Naive thymus-derived CD8-positive, alpha-beta T cell (primary cell): ENCODE results near the gene FRY. TPM values are rescaled to one million over a fixed set of nuclear protein-coding genes. Genes with fewer than 3 reads are reported as not detected.
A peak's percentile ranks its signal among the peaks of the same experiment; 100 is the strongest.

ENCODE experiments used
- ATAC-seq, 2 donors: fragments of 150-1000 bp; cut with Tn5 transposase in 1 of 2; sonication (Bioruptor Pico), chemical (Tn5 transposase) in 1 of 2; 1 replicate in 1 of 2; 2 replicates in 1 of 2; pipeline ENCODE4 v1.10.0; 2021; ENCODE audit warnings: mild to moderate bottlenecking in 2 of 2, moderate library complexity in 2 of 2
- POLR2A ChIA-PET: fragments of 350-600 bp; sonication (Branson Sonifier 250); formaldehyde crosslinking; loops from one replicate; lab custom pipeline; 2021; ENCODE audit warnings: antibody characterized with exemption; lab: Charles Lee
- DNase-seq, 10 donors: peaks; one replicate each; pipeline versions ENCODE4 v3.0.0 to v3.0.0-alpha.2; 2020 to 2022
- H3K27ac Mint-ChIP-seq, 10 donors: one replicate each; pipeline ENCODE4 v1.8.0; 2020 to 2022; ENCODE audit warnings: mild to moderate bottlenecking in 10 of 10, mixed read lengths in 10 of 10, moderate library complexity in 4 of 10, inconsistent platforms in 1 of 10
- H3K27me3 Mint-ChIP-seq, 5 donors: one replicate each; pipeline ENCODE4 v1.8.0; 2021 to 2022; ENCODE audit warnings: mixed read lengths in 5 of 5
- H3K36me3 Mint-ChIP-seq, 3 donors: one replicate each; pipeline ENCODE4 v1.8.0; 2020 to 2022; ENCODE audit warnings: mixed read lengths in 3 of 3, mild to moderate bottlenecking in 2 of 3, inconsistent platforms in 1 of 3
- H3K4me1 Mint-ChIP-seq, 4 donors: one replicate each; pipeline ENCODE4 v1.8.0; 2021 to 2022; ENCODE audit warnings: mixed read lengths in 4 of 4
- H3K4me3 Mint-ChIP-seq, 10 donors: one replicate each; pipeline ENCODE4 v1.8.0; 2020 to 2022; ENCODE audit warnings: mild to moderate bottlenecking in 10 of 10, mixed read lengths in 10 of 10, moderate library complexity in 6 of 10, inconsistent platforms in 1 of 10
- H3K9me3 Mint-ChIP-seq, 9 donors: one replicate each; pipeline ENCODE4 v1.8.0; 2020 to 2022; ENCODE audit warnings: mixed read lengths in 9 of 9, mild to moderate bottlenecking in 3 of 9, inconsistent platforms in 1 of 9, moderate library complexity in 1 of 9
- polyA plus RNA-seq, 3 donors: library from polyadenylated mRNA; unstranded; fragments of 300-500 nt; fragmentation: Illumina TruSeq; gene quantifications; one replicate each; pipeline ENCODE4 v1.2.3, GENCODE V29; 2021
- total RNA-seq, 8 experiments: library from RNA in 2 of 8; stranded (reverse) in 2 of 8; gene quantifications; one replicate each; pipeline ENCODE4 v1.2.3 and lab custom pipeline; 2021 to 2026

Gene FRY
- total and polyA plus RNA-seq, 5 experiments from 2014 or later = 0.08 to 1.4 (median 0.40) TPM

- peaks cover 0 to 1% (median 0%) of the 10 kb centered on the region in 5 donors for H3K27me3 Mint-ChIP-seq
- ATAC-seq = no peak
- H3K36me3 Mint-ChIP-seq = no peaks in the 10 kb centered on the region
- no peaks in the 10 kb centered on the region for H3K9me3 Mint-ChIP-seq
- no peak overlapping the region for H3K27ac Mint-ChIP-seq
- no peak overlapping the region for H3K4me3 Mint-ChIP-seq
- no peaks in the 10 kb centered on the region for H3K4me1 Mint-ChIP-seq
- POLR2A ChIA-PET = no interaction called here
- DNase-seq = no peak
Measured at GRCh38 chr13:32150239-32150638, 118.7 kb downstream of the FRY start.

- Mint-ChIP-seq H3K27ac (no peak overlapping the region), H3K4me3 (no peak overlapping the region), H3K36me3 (no peaks in the 10 kb centered on the region), H3K4me1 (no peaks in the 10 kb centered on the region), H3K9me3 (no peaks in the 10 kb centered on the region), H3K27me3 (peaks cover 0 to 1% (median 0%) of the 10 kb centered on the region in 5 donors)
- ATAC-seq = no peak
- POLR2A ChIA-PET = no interaction called here
- no peak for DNase-seq
Measured at GRCh38 chr13:32150794-32151193, 119.2 kb downstream of the FRY start.

GRCh38 chr13:32151240-32151639 is 119.7 kb downstream of the FRY start:
- Mint-ChIP-seq H3K4me3 (no peak overlapping the region), H3K4me1 (no peaks in the 10 kb centered on the region), H3K9me3 (no peaks in the 10 kb centered on the region), H3K36me3 (no peaks in the 10 kb centered on the region), H3K27me3 (peaks cover 0 to 1% (median 0%) of the 10 kb centered on the region in 5 donors), H3K27ac (no peak overlapping the region)
- no peak for DNase-seq
- no peak for ATAC-seq
- POLR2A ChIA-PET = no interaction called here

GRCh38 chr13:32153056-32153455 is 121.5 kb downstream of the FRY start:
- DNase-seq (no peak), ATAC-seq (no peak)
- Mint-ChIP-seq H3K27ac (no peak overlapping the region), H3K4me3 (no peak overlapping the region), H3K27me3 (peaks cover 0 to 1% (median 0%) of the 10 kb centered on the region in 5 donors), H3K9me3 (no peaks in the 10 kb centered on the region), H3K4me1 (no peaks in the 10 kb centered on the region), H3K36me3 (no peaks in the 10 kb centered on the region)
- POLR2A ChIA-PET = no interaction called here

GRCh38 chr13:32159137-32159869 is 127.7 kb downstream of the FRY start:
- peaks cover 0 to 1% (median 0%) of the 10 kb centered on the region in 5 donors for H3K27me3 Mint-ChIP-seq
- no peaks in the 10 kb centered on the region for H3K36me3 Mint-ChIP-seq
- POLR2A ChIA-PET = no interaction called here
- no peak for DNase-seq
- no peaks in the 10 kb centered on the region for H3K9me3 Mint-ChIP-seq
- no peak overlapping the region for H3K27ac Mint-ChIP-seq
- H3K4me3 Mint-ChIP-seq = no peak overlapping the region
- H3K4me1 Mint-ChIP-seq = no peaks in the 10 kb centered on the region
- no peak for ATAC-seq

- Mint-ChIP-seq H3K4me3 (no peak overlapping the region), H3K4me1 (no peaks in the 10 kb centered on the region), H3K27me3 (no peaks in the 10 kb centered on the region), H3K27ac (peak overlapping the region in 1 of 10 donors; percentile 47), H3K36me3 (no peaks in the 10 kb centered on the region), H3K9me3 (no peaks in the 10 kb centered on the region)
- POLR2A ChIA-PET = no interaction called here
- no peak for DNase-seq
- no peak for ATAC-seq
Measured at GRCh38 chr13:32162395-32163005, 130.9 kb downstream of the FRY start.

- H3K27me3 Mint-ChIP-seq = no peaks in the 10 kb centered on the region
Measured at GRCh38 chr13:32164622-32165268, 133.2 kb downstream of the FRY start.

GRCh38 chr13:32165796-32166195 is 134.2 kb downstream of the FRY start:
- H3K27ac Mint-ChIP-seq = peak overlapping the region in 1 of 10 donors; percentile 66
- no peaks in the 10 kb centered on the region for H3K27me3 Mint-ChIP-seq
- no peak overlapping the region for H3K4me3 Mint-ChIP-seq
- DNase-seq (no peak), ATAC-seq (no peak)
- no peaks in the 10 kb centered on the region for H3K4me1 Mint-ChIP-seq
- POLR2A ChIA-PET = no interaction called here
- H3K9me3 Mint-ChIP-seq = no peaks in the 10 kb centered on the region
- no peaks in the 10 kb centered on the region for H3K36me3 Mint-ChIP-seq

More at GRCh38 chr13:32164622-32165268, 133.2 kb downstream of the FRY start:
- Mint-ChIP-seq H3K36me3 (no peaks in the 10 kb centered on the region), H3K9me3 (no peaks in the 10 kb centered on the region), H3K27ac (no peak overlapping the region), H3K4me1 (no peaks in the 10 kb centered on the region), H3K4me3 (no peak overlapping the region)
- ATAC-seq (peak; percentile 45 to 58), DNase-seq (peak in 4 of 10 donors; percentile 1 to 11 (median 6))
- POLR2A ChIA-PET = no interaction called here

- H3K4me1 Mint-ChIP-seq = peaks cover 0 to 3% (median 0%) of the 10 kb centered on the region in 4 donors
- H3K4me3 Mint-ChIP-seq = no peak overlapping the region
- H3K36me3 Mint-ChIP-seq = no peaks in the 10 kb centered on the region
- POLR2A ChIA-PET = no interaction called here
- H3K9me3 Mint-ChIP-seq = no peaks in the 10 kb centered on the region
- no peak overlapping the region for H3K27ac Mint-ChIP-seq
- H3K27me3 Mint-ChIP-seq = peaks cover 0 to 9% (median 0%) of the 10 kb centered on the region in 5 donors
- ATAC-seq (no peak), DNase-seq (no peak)
Measured at GRCh38 chr13:32168131-32168530, 136.6 kb downstream of the FRY start.

- Mint-ChIP-seq H3K27ac (no peak overlapping the region), H3K27me3 (peaks cover 0 to 9% (median 0%) of the 10 kb centered on the region in 5 donors), H3K36me3 (no peaks in the 10 kb centered on the region), H3K4me3 (no peak overlapping the region), H3K4me1 (peaks cover 0 to 3% (median 0%) of the 10 kb centered on the region in 4 donors), H3K9me3 (no peaks in the 10 kb centered on the region)
- POLR2A ChIA-PET = no interaction called here
- DNase-seq (no peak), ATAC-seq (no peak)
Measured at GRCh38 chr13:32170841-32171240, 139.3 kb downstream of the FRY start.

GRCh38 chr13:32173881-32174280 is 142.3 kb downstream of the FRY start:
- Mint-ChIP-seq H3K27me3 (peaks cover 0 to 9% (median 0%) of the 10 kb centered on the region in 5 donors), H3K4me1 (peaks cover 0 to 3% (median 0%) of the 10 kb centered on the region in 4 donors), H3K36me3 (no peaks in the 10 kb centered on the region), H3K4me3 (no peak overlapping the region), H3K9me3 (no peaks in the 10 kb centered on the region), H3K27ac (no peak overlapping the region)
- DNase-seq (no peak), ATAC-seq (no peak)
- POLR2A ChIA-PET = no interaction called here

GRCh38 chr13:32174366-32174765 is 142.8 kb downstream of the FRY start:
- POLR2A ChIA-PET = no interaction called here
- Mint-ChIP-seq H3K4me3 (no peak overlapping the region), H3K9me3 (no peaks in the 10 kb centered on the region), H3K27ac (no peak overlapping the region), H3K27me3 (peaks cover 0 to 9% (median 0%) of the 10 kb centered on the region in 5 donors), H3K36me3 (no peaks in the 10 kb centered on the region), H3K4me1 (peaks cover 0 to 3% (median 0%) of the 10 kb centered on the region in 4 donors)
- DNase-seq (no peak), ATAC-seq (no peak)

GRCh38 chr13:32175307-32175706 is 143.7 kb downstream of the FRY start:
- Mint-ChIP-seq H3K4me1 (peaks cover 0 to 3% (median 0%) of the 10 kb centered on the region in 4 donors), H3K27me3 (peaks cover 0 to 9% (median 0%) of the 10 kb centered on the region in 5 donors), H3K27ac (no peak overlapping the region), H3K36me3 (no peaks in the 10 kb centered on the region), H3K9me3 (no peaks in the 10 kb centered on the region), H3K4me3 (no peak overlapping the region)
- DNase-seq (no peak), ATAC-seq (no peak)
- POLR2A ChIA-PET = no interaction called here
